ENCODE data around the gene ZNF225. TPM values are rescaled to one million over a fixed set of nuclear protein-coding genes. Genes with fewer than 3 reads are reported as not detected.
A peak's percentile ranks its signal among the peaks of the same experiment; 100 is the strongest.

The ZNF225 gene
- 2.4 TPM for polyA plus RNA-seq (2012; ENCODE audit: missing spikeins)

GRCh38 chr19:44113138-44113783 lies at the start of gene ZNF225:
Gene ZNF225 (plus strand): TSS chr19:44113399. CDS start chr19:44115828, 2,429 bp downstream.
- TF ChIP-seq POLR2A (IDR thresholded peaks at IDR 0.05; ENCODE audit: low read depth, low read length), result peak; percentile 64
- TF ChIP-seq TAF1 (IDR thresholded peaks at IDR 0.05; ENCODE audit: borderline replicate concordance, low read depth, low read length), result 0 out of 2 replicates have a peak, but pooled peaks have one; percentile 29
- TF ChIP-seq POLR2AphosphoS5 (IDR thresholded peaks at IDR 0.05; ENCODE audit: low read depth, low read length), result peak; percentile 44; the same call in 1 of the 2 replicates
- FAIRE-seq (peak; percentile 97), DNase-seq (ENCODE audit: insufficient read length) (peak; percentile 71)

GRCh38 chr19:44066305-44066704 lies 46.9 kb upstream of the ZNF225 start:
- no peak for DNase-seq (ENCODE audit: insufficient read length)
- no peak for FAIRE-seq
- TF ChIP-seq TAF1 (IDR thresholded peaks at IDR 0.05; ENCODE audit: borderline replicate concordance, low read depth, low read length) (no peak), POLR2AphosphoS5 (IDR thresholded peaks at IDR 0.05; ENCODE audit: low read depth, low read length) (no peak), POLR2A (IDR thresholded peaks at IDR 0.05; ENCODE audit: low read depth, low read length) (no peak)

- FAIRE-seq, result no peak
- TF ChIP-seq POLR2A (IDR thresholded peaks at IDR 0.05; ENCODE audit: low read depth, low read length) (no peak), TAF1 (IDR thresholded peaks at IDR 0.05; ENCODE audit: borderline replicate concordance, low read depth, low read length) (no peak), POLR2AphosphoS5 (IDR thresholded peaks at IDR 0.05; ENCODE audit: low read depth, low read length) (no peak)
- no peak for DNase-seq (ENCODE audit: insufficient read length)
Measured at GRCh38 chr19:44069415-44069814, 43.8 kb upstream of the ZNF225 start.

- TF ChIP-seq TAF1 (IDR thresholded peaks at IDR 0.05; ENCODE audit: borderline replicate concordance, low read depth, low read length), result 0 out of 2 replicates have a peak, but pooled peaks have one; percentile 26
- TF ChIP-seq POLR2A (IDR thresholded peaks at IDR 0.05; ENCODE audit: low read depth, low read length), result no peak; the same call in 1 of the 2 replicates
- FAIRE-seq, result peak; percentile 97
Measured at GRCh38 chr19:44071824-44072542, 41.2 kb upstream of the ZNF225 start, which contains the start of gene ZNF284. Gene ZNF284 (plus strand): TSS chr19:44072159. CDS start chr19:44076390, 4,231 bp downstream.

DNA sequence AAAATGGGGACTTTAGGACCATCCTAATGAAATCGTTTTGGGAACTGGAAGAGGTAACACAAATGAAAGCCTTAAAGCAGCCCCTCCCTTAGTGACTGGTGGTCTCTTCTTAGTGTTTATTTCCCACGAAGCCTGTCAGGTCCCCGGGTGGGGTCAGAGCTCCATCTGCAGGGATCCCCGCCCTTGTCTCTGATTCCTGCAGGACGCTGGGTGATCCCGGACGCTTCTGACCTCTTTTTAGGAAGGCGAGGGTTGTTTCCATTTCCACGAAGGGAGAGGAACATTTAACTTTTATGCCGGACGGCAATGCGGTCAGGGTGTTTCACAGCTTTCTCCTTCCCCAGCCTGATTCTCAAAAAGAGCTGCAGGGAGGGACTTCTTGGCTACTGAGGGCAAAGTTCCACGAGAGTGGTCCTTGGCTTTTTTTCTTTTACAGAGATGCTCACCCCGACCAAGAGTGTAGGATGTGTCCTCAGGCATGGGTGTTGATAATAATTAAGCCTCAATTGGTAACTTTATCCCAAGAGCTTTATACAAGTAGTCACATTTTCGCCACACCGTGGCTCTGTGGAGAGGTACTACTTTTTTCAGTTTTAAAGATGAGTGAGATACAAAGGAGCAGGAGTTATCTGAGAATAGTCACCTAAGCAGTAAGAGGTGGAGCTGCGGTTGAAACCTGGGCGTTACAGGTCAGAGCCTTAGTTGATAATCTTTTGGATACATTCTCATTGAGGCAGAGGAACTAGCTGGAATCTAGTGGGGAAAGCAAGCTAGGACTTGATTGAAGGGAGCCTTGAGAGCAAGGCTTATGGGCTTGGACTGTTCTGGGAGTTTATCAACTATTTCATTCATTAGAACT lies 40.4 kb upstream of the ZNF225 start:
- DNase-seq (ENCODE audit: insufficient read length) (no peak), FAIRE-seq (no peak)
- TF ChIP-seq POLR2A (IDR thresholded peaks at IDR 0.05; ENCODE audit: low read depth, low read length), result no peak
- TF ChIP-seq TAF1 (IDR thresholded peaks at IDR 0.05; ENCODE audit: borderline replicate concordance, low read depth, low read length), result no peak
- TF ChIP-seq POLR2AphosphoS5 (IDR thresholded peaks at IDR 0.05; ENCODE audit: low read depth, low read length), result no peak

More at GRCh38 chr19:44071824-44072542, 41.2 kb upstream of the ZNF225 start, which contains the start of gene ZNF284:
- peak; percentile 70 for DNase-seq (ENCODE audit: insufficient read length)

DNA sequence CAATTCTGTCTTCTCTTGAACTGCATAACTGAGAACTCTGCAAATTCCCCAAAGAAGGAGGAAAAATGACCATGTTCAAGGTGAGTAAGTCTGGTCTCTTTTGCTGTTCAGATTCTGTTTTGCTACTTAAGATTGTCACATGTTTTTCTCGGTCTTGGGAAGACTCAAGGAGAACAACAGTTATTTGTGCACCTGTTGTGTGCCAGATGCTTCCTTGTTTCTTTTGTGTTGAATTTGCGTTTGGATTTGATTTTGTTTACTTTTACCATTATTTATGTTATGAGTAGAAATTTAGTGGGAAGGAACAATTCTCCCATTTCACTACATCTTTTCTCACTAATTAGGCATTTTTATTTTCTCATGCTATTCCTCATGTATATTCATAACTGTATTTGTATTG lies 36.9 kb upstream of the ZNF225 start:
- DNase-seq (ENCODE audit: insufficient read length) (no peak), FAIRE-seq (no peak)
- no peak for TF ChIP-seq POLR2AphosphoS5 (IDR thresholded peaks at IDR 0.05; ENCODE audit: low read depth, low read length)
- TF ChIP-seq TAF1 (IDR thresholded peaks at IDR 0.05; ENCODE audit: borderline replicate concordance, low read depth, low read length), result no peak
- TF ChIP-seq POLR2A (IDR thresholded peaks at IDR 0.05; ENCODE audit: low read depth, low read length), result no peak

DNA sequence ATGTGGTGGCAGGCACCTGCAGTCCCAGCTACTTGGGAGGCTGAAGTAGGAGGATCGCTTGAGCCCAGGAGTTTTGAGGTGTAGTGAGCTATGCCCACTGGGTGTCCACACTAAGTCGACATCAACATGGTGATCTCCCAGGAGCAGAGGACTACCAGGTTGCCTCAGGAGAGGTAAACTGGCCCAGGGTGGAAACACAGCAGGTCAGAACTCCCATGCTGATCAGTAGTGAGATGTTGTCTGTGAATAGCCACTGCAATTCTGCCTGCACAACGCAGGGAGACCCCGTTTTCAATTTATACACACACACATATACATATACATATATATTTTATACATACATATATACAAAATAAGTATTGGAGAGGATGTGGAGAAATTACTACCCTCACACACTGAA lies 21.1 kb upstream of the ZNF225 start:
- TF ChIP-seq TAF1 (IDR thresholded peaks at IDR 0.05; ENCODE audit: borderline replicate concordance, low read depth, low read length), result no peak
- TF ChIP-seq POLR2A (IDR thresholded peaks at IDR 0.05; ENCODE audit: low read depth, low read length), result no peak
- TF ChIP-seq POLR2AphosphoS5 (IDR thresholded peaks at IDR 0.05; ENCODE audit: low read depth, low read length), result no peak
- no peak for FAIRE-seq
- DNase-seq (ENCODE audit: insufficient read length), result no peak

- DNase-seq (ENCODE audit: insufficient read length) (peak; percentile 75), FAIRE-seq (peak; percentile 93)
- TF ChIP-seq TAF1 (IDR thresholded peaks at IDR 0.05; ENCODE audit: borderline replicate concordance, low read depth, low read length) (no peak), POLR2A (IDR thresholded peaks at IDR 0.05; ENCODE audit: low read depth, low read length) (peak; percentile 58; the same call in 1 of the 2 replicates), POLR2AphosphoS5 (IDR thresholded peaks at IDR 0.05; ENCODE audit: low read depth, low read length) (no peak)
Measured at GRCh38 chr19:44093931-44094765, 19.1 kb upstream of the ZNF225 start, which contains the start of gene ZNF224. Gene ZNF224 (plus strand): TSS chr19:44094361. CDS start chr19:44097874, 3,513 bp downstream.

GRCh38 chr19:44107751-44108150 lies 5.4 kb upstream of the ZNF225 start:
- TF ChIP-seq POLR2A (IDR thresholded peaks at IDR 0.05; ENCODE audit: low read depth, low read length), result no peak
- no peak for TF ChIP-seq POLR2AphosphoS5 (IDR thresholded peaks at IDR 0.05; ENCODE audit: low read depth, low read length)
- TF ChIP-seq TAF1 (IDR thresholded peaks at IDR 0.05; ENCODE audit: borderline replicate concordance, low read depth, low read length), result no peak
- no peak for FAIRE-seq

DNA sequence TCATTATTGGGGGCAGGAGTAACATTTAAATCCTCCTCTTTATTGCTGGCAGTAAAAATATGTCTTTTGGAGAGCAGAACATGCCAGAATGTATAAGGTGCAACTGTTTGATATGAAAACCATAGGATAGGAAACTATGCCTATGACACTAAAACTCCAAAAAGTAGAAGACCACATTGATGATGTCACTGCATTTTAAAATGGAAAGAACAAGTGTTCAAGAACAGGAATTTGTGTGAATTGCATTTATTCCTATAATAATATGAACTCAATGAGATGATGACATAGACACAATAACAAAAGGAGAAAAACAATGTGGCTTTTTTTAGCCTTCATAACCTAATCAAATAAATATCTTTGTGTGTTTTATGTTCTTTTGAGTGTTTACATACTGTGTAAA lies 3.7 kb upstream of the ZNF225 start:
- TF ChIP-seq POLR2A (IDR thresholded peaks at IDR 0.05; ENCODE audit: low read depth, low read length), result no peak
- no peak for TF ChIP-seq POLR2AphosphoS5 (IDR thresholded peaks at IDR 0.05; ENCODE audit: low read depth, low read length)
- TF ChIP-seq TAF1 (IDR thresholded peaks at IDR 0.05; ENCODE audit: borderline replicate concordance, low read depth, low read length), result no peak

More at GRCh38 chr19:44107751-44108150, 5.4 kb upstream of the ZNF225 start:
- no peak for DNase-seq (ENCODE audit: insufficient read length)

More for the DNA sequence above, 3.7 kb upstream of the ZNF225 start:
- no peak for FAIRE-seq
- DNase-seq (ENCODE audit: insufficient read length), result no peak
